ENCODE data around the gene ASPSCR1. TPM values are rescaled to one million over a fixed set of nuclear protein-coding genes. Genes with fewer than 3 reads are reported as not detected.

Gene ASPSCR1
- total and polyA plus RNA-seq, 2 of the 13 experiments (the other 11 are each of a cell fraction or from before 2014, with no cell fraction given), result 274 to 314 TPM

DNA sequence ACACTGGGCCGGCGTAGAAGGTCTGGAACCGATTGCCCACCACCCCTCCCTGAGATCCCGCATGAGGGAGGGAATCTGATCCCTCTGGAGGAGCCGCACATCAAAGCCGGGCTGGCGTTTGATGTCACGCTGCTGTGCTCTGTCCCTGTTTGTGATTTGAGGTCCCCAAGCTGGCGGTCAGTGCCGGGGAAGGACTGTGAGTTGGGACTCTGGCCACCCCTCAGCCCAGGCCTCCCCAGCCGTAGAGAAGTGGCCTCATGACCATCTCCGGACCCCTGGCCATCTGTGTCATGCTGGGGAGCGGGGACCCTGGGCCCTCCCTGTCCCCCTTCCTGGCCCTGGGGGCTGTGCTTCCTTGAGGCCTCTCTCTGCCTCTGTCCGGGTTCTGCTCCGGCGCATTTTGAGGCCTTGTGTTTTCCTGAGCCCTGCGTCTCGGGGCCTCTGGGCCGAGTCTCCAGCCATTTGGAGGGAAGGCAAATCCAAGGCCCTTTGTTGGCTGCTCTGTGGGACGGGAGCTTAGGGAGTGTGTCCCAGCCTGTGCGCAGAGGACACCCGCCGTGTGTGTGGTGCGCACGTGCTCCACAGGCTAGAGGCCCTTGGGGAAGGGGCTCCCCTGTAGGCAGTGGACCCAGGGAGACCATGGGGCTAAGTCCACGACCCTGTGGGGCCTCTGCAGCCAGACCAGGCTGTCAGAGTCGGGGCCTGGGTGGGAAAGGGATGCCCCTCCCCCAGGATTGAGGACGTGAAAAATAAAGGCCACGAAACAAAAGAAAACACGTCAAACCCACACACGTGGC lies 15.1 kb downstream of the ASPSCR1 start (continued):
- TF ChIP-seq, protein P1, sequence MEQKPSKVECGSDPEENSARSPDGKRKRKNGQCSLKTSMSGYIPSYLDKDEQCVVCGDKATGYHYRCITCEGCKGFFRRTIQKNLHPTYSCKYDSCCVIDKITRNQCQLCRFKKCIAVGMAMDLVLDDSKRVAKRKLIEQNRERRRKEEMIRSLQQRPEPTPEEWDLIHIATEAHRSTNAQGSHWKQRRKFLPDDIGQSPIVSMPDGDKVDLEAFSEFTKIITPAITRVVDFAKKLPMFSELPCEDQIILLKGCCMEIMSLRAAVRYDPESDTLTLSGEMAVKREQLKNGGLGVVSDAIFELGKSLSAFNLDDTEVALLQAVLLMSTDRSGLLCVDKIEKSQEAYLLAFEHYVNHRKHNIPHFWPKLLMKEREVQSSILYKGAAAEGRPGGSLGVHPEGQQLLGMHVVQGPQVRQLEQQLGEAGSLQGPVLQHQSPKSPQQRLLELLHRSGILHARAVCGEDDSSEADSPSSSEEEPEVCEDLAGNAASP (CRISPR knock-in tag; IDR thresholded peaks at IDR 0.05; ENCODE audit: borderline replicate concordance), result peak; percentile 86
- peak; percentile 95 for TF ChIP-seq ZSCAN9 (CRISPR knock-in tag; IDR thresholded peaks at IDR 0.05; ENCODE audit: borderline replicate concordance)
- TF ChIP-seq, protein P2, sequence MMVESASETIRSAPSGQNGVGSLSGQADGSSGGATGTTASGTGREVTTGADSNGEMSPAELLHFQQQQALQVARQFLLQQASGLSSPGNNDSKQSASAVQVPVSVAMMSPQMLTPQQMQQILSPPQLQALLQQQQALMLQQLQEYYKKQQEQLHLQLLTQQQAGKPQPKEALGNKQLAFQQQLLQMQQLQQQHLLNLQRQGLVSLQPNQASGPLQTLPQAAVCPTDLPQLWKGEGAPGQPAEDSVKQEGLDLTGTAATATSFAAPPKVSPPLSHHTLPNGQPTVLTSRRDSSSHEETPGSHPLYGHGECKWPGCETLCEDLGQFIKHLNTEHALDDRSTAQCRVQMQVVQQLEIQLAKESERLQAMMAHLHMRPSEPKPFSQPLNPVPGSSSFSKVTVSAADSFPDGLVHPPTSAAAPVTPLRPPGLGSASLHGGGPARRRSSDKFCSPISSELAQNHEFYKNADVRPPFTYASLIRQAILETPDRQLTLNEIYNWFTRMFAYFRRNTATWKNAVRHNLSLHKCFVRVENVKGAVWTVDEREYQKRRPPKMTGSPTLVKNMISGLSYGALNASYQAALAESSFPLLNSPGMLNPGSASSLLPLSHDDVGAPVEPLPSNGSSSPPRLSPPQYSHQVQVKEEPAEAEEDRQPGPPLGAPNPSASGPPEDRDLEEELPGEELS (CRISPR knock-in tag; IDR thresholded peaks at IDR 0.05), result peak; percentile 66
- TF ChIP-seq ZNF678 (CRISPR knock-in tag; IDR thresholded peaks at IDR 0.05), result peak; percentile 98
- TF ChIP-seq, protein P3, sequence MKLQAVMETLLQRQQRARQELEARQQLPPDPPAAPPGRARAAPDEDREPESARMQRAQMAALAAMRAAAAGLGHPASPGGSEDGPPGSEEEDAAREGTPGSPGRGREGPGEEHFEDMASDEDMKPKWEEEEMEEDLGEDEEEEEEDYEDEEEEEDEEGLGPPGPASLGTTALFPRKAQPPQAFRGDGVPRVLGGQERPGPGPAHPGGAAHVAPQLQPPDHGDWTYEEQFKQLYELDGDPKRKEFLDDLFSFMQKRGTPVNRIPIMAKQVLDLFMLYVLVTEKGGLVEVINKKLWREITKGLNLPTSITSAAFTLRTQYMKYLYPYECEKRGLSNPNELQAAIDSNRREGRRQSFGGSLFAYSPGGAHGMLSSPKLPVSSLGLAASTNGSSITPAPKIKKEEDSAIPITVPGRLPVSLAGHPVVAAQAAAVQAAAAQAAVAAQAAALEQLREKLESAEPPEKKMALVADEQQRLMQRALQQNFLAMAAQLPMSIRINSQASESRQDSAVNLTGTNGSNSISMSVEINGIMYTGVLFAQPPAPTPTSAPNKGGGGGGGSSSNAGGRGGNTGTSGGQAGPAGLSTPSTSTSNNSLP (IDR thresholded peaks at IDR 0.05; ENCODE audit: low read depth, low read length), result no peak; the same call in 1 of the 2 replicates
- TF ChIP-seq, protein P4, sequence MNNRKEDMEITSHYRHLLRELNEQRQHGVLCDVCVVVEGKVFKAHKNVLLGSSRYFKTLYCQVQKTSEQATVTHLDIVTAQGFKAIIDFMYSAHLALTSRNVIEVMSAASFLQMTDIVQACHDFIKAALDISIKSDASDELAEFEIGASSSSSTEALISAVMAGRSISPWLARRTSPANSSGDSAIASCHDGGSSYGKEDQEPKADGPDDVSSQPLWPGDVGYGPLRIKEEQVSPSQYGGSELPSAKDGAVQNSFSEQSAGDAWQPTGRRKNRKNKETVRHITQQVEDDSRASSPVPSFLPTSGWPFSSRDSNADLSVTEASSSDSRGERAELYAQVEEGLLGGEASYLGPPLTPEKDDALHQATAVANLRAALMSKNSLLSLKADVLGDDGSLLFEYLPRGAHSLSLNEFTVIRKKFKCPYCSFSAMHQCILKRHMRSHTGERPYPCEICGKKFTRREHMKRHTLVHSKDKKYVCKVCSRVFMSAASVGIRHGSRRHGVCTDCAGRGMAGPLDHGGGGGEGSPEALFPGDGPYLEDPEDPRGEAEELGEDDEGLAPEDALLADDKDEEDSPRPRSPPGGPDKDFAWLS (CRISPR knock-in tag; IDR thresholded peaks at IDR 0.05; ENCODE audit: borderline replicate concordance), result no peak; the same call in 1 of the 2 replicates
- TF ChIP-seq, protein P5, sequence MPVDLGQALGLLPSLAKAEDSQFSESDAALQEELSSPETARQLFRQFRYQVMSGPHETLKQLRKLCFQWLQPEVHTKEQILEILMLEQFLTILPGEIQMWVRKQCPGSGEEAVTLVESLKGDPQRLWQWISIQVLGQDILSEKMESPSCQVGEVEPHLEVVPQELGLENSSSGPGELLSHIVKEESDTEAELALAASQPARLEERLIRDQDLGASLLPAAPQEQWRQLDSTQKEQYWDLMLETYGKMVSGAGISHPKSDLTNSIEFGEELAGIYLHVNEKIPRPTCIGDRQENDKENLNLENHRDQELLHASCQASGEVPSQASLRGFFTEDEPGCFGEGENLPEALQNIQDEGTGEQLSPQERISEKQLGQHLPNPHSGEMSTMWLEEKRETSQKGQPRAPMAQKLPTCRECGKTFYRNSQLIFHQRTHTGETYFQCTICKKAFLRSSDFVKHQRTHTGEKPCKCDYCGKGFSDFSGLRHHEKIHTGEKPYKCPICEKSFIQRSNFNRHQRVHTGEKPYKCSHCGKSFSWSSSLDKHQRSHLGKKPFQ (CRISPR knock-in tag; IDR thresholded peaks at IDR 0.05; ENCODE audit: insufficient replicate concordance), result peak; percentile 94
- TF ChIP-seq, protein P6, sequence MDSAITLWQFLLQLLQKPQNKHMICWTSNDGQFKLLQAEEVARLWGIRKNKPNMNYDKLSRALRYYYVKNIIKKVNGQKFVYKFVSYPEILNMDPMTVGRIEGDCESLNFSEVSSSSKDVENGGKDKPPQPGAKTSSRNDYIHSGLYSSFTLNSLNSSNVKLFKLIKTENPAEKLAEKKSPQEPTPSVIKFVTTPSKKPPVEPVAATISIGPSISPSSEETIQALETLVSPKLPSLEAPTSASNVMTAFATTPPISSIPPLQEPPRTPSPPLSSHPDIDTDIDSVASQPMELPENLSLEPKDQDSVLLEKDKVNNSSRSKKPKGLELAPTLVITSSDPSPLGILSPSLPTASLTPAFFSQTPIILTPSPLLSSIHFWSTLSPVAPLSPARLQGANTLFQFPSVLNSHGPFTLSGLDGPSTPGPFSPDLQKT (CRISPR knock-in tag; IDR thresholded peaks at IDR 0.05; ENCODE audit: borderline replicate concordance), result peak; percentile 19; the same call in 1 of the 2 replicates
- TF ChIP-seq RBAK (CRISPR knock-in tag; IDR thresholded peaks at IDR 0.05), result peak; percentile 14
- peak; percentile 93 for TF ChIP-seq ZNF138 (CRISPR knock-in tag; IDR thresholded peaks at IDR 0.05; ENCODE audit: low read depth)
- no peak for TF ChIP-seq SNRNP70 (IDR thresholded peaks at IDR 0.05; ENCODE audit: low read depth, low read length)
- TF ChIP-seq ZNF34 (CRISPR knock-in tag; IDR thresholded peaks at IDR 0.05; ENCODE audit: borderline replicate concordance), result no peak; the same call in 1 of the 2 replicates
- no peak for TF ChIP-seq SIN3B (IDR thresholded peaks at IDR 0.05; ENCODE audit: low read length)
- TF ChIP-seq GABPA (IDR thresholded peaks at IDR 0.05; ENCODE audit: low read depth, low read length), result no peak
- TF ChIP-seq GABPA (CRISPR knock-in tag; IDR thresholded peaks at IDR 0.05; ENCODE audit: low read depth), result 0 out of 2 replicates have a peak, but pooled peaks have one; percentile 7
- TF ChIP-seq TRIM24 (CRISPR knock-in tag; IDR thresholded peaks at IDR 0.05), result no peak
- TF ChIP-seq, protein P7, sequence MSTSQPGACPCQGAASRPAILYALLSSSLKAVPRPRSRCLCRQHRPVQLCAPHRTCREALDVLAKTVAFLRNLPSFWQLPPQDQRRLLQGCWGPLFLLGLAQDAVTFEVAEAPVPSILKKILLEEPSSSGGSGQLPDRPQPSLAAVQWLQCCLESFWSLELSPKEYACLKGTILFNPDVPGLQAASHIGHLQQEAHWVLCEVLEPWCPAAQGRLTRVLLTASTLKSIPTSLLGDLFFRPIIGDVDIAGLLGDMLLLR (CRISPR knock-in tag; IDR thresholded peaks at IDR 0.05), result peak; percentile 95
